SK-N-MC (cell line): Measurements from ENCODE around the gene DCHS2.

ENCODE experiments used
- EZH2 ChIP-seq: fragments of 200-600 bp; sonication (generic); IDR thresholded peaks from one replicate; pipeline ENCODE4 v1.6.1; 2017; ENCODE audit warnings: antibody characterized with exemption
- POLR2AphosphoS5 ChIP-seq: IDR thresholded peaks from 2 replicates; pipeline ENCODE4 v1.6.1; 2012; ENCODE audit warnings: mild to moderate bottlenecking, low read depth, low read length, borderline replicate concordance

- TF ChIP-seq POLR2AphosphoS5 (no peak), EZH2 (no peak)
These were observed 6.3 kb upstream of the DCHS2 start for GRCh38 chr4:154497889-154498288.
